NCI-H82 treated with DMSO at 0.1 percent for 48 hours (cell line): ENCODE data around the gene CLPTM1.
"Not testable (repeated sequence)": the region's sequence is repeated elsewhere in the genome, so short reads cannot be mapped to it uniquely, and the experiment has no call there.

ENCODE experiments used
- DNase-seq: peaks from one replicate; lab custom pipeline; 2025; ENCODE audit not compliant: unreplicated experiment; lab: John Stamatoyannopoulos, UW

The CLPTM1 gene

GRCh38 chr19:44973982-44974735 is 19.0 kb downstream of the CLPTM1 start:
- DNase-seq = no peak

GRCh38 chr19:44974857-44975256 is 19.7 kb downstream of the CLPTM1 start:
- DNase-seq = no peak

- no peak for DNase-seq
These were observed 20.3 kb downstream of the CLPTM1 start for GRCh38 chr19:44975444-44975843.

- no peak for DNase-seq
These were observed 28.8 kb downstream of the CLPTM1 start for GRCh38 chr19:44984005-44984404.

- no peak for DNase-seq
These were observed 30.3 kb downstream of the CLPTM1 start for GRCh38 chr19:44985445-44985844.

- no peak for DNase-seq
These were observed 31.2 kb downstream of the CLPTM1 start for GRCh38 chr19:44986389-44986788.

GRCh38 chr19:44987148-44987675 is 32.0 kb downstream of the CLPTM1 start:
- DNase-seq = no peak

- no peak for DNase-seq
These were observed 33.1 kb downstream of the CLPTM1 start for GRCh38 chr19:44988273-44988672.

GRCh38 chr19:44988896-44989556 is 33.8 kb downstream of the CLPTM1 start:
- no peak for DNase-seq

- no peak for DNase-seq
These were observed 35.3 kb downstream of the CLPTM1 start for GRCh38 chr19:44990459-44990858.

- no peak for DNase-seq
These were observed 35.8 kb downstream of the CLPTM1 start for GRCh38 chr19:44990966-44991365.

GRCh38 chr19:44992336-44993163 is 37.4 kb downstream of the CLPTM1 start:
- DNase-seq = no peak

- DNase-seq = no peak
These were observed 38.3 kb downstream of the CLPTM1 start for GRCh38 chr19:44993526-44993925.

- DNase-seq = no peak
These were observed 38.9 kb downstream of the CLPTM1 start for GRCh38 chr19:44993926-44994537.

GRCh38 chr19:44998025-44998424 is 42.8 kb downstream of the CLPTM1 start:
- no peak for DNase-seq

- DNase-seq = not testable (repeated sequence)
These were observed 44.1 kb downstream of the CLPTM1 start for GRCh38 chr19:44999131-44999925.

GRCh38 chr19:45000665-45001064 is 45.5 kb downstream of the CLPTM1 start:
- not testable (repeated sequence) for DNase-seq

- DNase-seq = peak; percentile 52
These were observed 46.0 kb downstream of the CLPTM1 start, which contains the start of gene RELB for GRCh38 chr19:45001087-45001739. RELB (plus strand) TSS chr19:45001464; CDS start chr19:45001580, 116 bp downstream.

GRCh38 chr19:45003485-45003884 is 48.3 kb downstream of the CLPTM1 start:
- no peak for DNase-seq

GRCh38 chr19:45005787-45006186 is 50.6 kb downstream of the CLPTM1 start:
- no peak for DNase-seq
